ENCODE data around the gene COQ3.

COQ3 gene

GRCh38 chr6:99359800-99360199 lies 34.2 kb downstream of the COQ3 start:
- no CpG with 5 or more reads among the region's 1 CpG for WGBS

DNA sequence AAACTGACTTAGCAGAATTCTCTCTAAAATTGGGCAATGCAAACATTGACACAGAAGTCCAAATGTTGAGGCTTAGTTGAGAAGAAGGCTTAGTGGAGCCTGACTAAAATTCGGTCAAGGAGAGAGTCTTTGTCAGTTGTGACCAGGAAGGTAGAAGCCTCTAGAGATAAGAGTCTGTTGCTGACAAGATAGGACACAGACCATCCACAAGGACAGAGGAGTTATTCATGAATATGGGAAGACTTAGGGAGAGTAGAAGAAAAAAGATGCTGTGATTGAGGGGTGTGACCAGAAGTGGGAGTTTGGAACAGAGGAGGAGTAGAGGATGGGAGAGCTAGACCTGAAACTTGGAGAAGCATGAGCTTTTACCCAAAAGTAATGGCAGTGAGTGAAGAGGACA lies 37.4 kb downstream of the COQ3 start:
- no peaks in the 10 kb centered on the region for H3K79me1 ChIP-seq (replicated peaks; ENCODE audit: low read length, poor library complexity, severe bottlenecking)
- no peaks in the 10 kb centered on the region for H3K9me3 ChIP-seq (ENCODE audit: control insufficient read depth, low read length)
- no peak overlapping the region for H3K23ac ChIP-seq (ENCODE audit: low read length in 2 of 2)
- H2BK15ac ChIP-seq (ENCODE audit: low read depth, poor library complexity, severe bottlenecking): no peak overlapping the region
- no peak overlapping the region for H2AK5ac ChIP-seq (ENCODE audit: low read length, severe bottlenecking)
- H3K4me3 ChIP-seq (ENCODE audit: insufficient read depth in 1 of 2, low read depth in 1 of 2, low read length in 2 of 2): no peak overlapping the region
- no peak overlapping the region for H2AFZ ChIP-seq (ENCODE audit: low read depth, low read length)
- WGBS: 79% methylated on average over 1 of the region's 1 CpG
- H3K14ac ChIP-seq (ENCODE audit: low read length in 2 of 2): no peak overlapping the region
- H4K8ac ChIP-seq (ENCODE audit: low read length): no peak overlapping the region
- no peak overlapping the region for H2BK5ac ChIP-seq (ENCODE audit: low read depth, low read length, poor library complexity, severe bottlenecking)
- H3K27me3 ChIP-seq (ENCODE audit: control insufficient read depth in 1 of 2, insufficient read depth in 1 of 2, low read length in 2 of 2): peaks cover 36 to 47% of the 10 kb centered on the region in 2 experiments
- no peak overlapping the region for H2BK12ac ChIP-seq (ENCODE audit: low read length in 2 of 2)
- H3K9ac ChIP-seq (ENCODE audit: low read length): no peak overlapping the region
- H3K4ac ChIP-seq (ENCODE audit: low read depth in 1 of 2, low read length in 2 of 2): no peak overlapping the region
- H3K36me3 ChIP-seq (ENCODE audit: control insufficient read depth in 1 of 2, insufficient read depth in 2 of 2, low read depth in 1 of 2, low read length in 2 of 2): no peaks in the 10 kb centered on the region
- no peak overlapping the region for H3K18ac ChIP-seq (ENCODE audit: low read depth in 1 of 2, low read length in 2 of 2)
- H4K91ac ChIP-seq (ENCODE audit: low read length): no peak overlapping the region
- H3K4me1 ChIP-seq (ENCODE audit: control insufficient read depth, insufficient read depth, low read depth, low read length): no peaks in the 10 kb centered on the region
- no peak overlapping the region for H2BK120ac ChIP-seq (ENCODE audit: low read depth, low read length)
- DNase-seq: no peak
- H3K4me2 ChIP-seq (ENCODE audit: low read length, poor library complexity, severe bottlenecking): no peak overlapping the region
- H3K27ac ChIP-seq (ENCODE audit: low read length, poor library complexity, severe bottlenecking): no peak overlapping the region

More at GRCh38 chr6:99359800-99360199, 34.2 kb downstream of the COQ3 start:
- no peak overlapping the region for H3K4ac ChIP-seq (ENCODE audit: low read depth in 1 of 2, low read length in 2 of 2)
- H3K9ac ChIP-seq (ENCODE audit: low read length): no peak overlapping the region
- H3K14ac ChIP-seq (ENCODE audit: low read length in 2 of 2): no peak overlapping the region
- no peak overlapping the region for H2AFZ ChIP-seq (ENCODE audit: low read depth, low read length)
- no peak overlapping the region for H3K27ac ChIP-seq (ENCODE audit: low read length, poor library complexity, severe bottlenecking)
- no peaks in the 10 kb centered on the region for H3K9me3 ChIP-seq (ENCODE audit: control insufficient read depth, low read length)
- no peaks in the 10 kb centered on the region for H3K4me1 ChIP-seq (ENCODE audit: control insufficient read depth, insufficient read depth, low read depth, low read length)
- H3K79me1 ChIP-seq (replicated peaks; ENCODE audit: low read length, poor library complexity, severe bottlenecking): no peaks in the 10 kb centered on the region
- no peak overlapping the region for H3K4me3 ChIP-seq (ENCODE audit: insufficient read depth in 1 of 2, low read depth in 1 of 2, low read length in 2 of 2)
- no peak overlapping the region for H2BK15ac ChIP-seq (ENCODE audit: low read depth, poor library complexity, severe bottlenecking)
- H3K4me2 ChIP-seq (ENCODE audit: low read length, poor library complexity, severe bottlenecking): no peak overlapping the region
- no peak overlapping the region for H2BK120ac ChIP-seq (ENCODE audit: low read depth, low read length)
- no peak overlapping the region for H4K91ac ChIP-seq (ENCODE audit: low read length)
- no peak for DNase-seq
- no peak overlapping the region for H2BK5ac ChIP-seq (ENCODE audit: low read depth, low read length, poor library complexity, severe bottlenecking)
- H3K36me3 ChIP-seq (ENCODE audit: control insufficient read depth in 1 of 2, insufficient read depth in 2 of 2, low read depth in 1 of 2, low read length in 2 of 2): no peaks in the 10 kb centered on the region
- no peak overlapping the region for H2AK5ac ChIP-seq (ENCODE audit: low read length, severe bottlenecking)
- no peak overlapping the region for H4K8ac ChIP-seq (ENCODE audit: low read length)
- H3K23ac ChIP-seq (ENCODE audit: low read length in 2 of 2): no peak overlapping the region
- no peak overlapping the region for H3K18ac ChIP-seq (ENCODE audit: low read depth in 1 of 2, low read length in 2 of 2)
- peaks cover 30 to 31% of the 10 kb centered on the region in 2 experiments for H3K27me3 ChIP-seq (ENCODE audit: control insufficient read depth in 1 of 2, insufficient read depth in 1 of 2, low read length in 2 of 2)
- no peak overlapping the region for H2BK12ac ChIP-seq (ENCODE audit: low read length in 2 of 2)

DNA sequence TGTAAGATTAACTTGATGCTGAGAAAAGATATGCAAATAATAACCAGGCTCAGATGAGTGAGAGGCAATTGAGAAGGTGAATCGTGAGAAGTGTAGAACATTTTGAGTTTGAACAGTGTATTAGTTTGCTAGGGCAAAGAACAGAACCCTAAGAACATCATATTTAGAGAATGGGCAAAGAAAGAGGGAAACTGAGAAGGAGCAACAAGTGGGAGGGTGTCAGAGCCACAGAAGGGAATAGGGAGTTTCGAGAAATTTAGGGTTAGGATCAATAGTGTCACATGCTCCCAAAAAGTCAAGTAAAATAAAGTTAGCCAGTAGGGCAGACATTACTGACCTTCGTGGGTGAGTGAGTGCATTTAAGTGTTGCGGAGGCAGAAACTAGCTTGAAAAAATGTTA lies 39.0 kb downstream of the COQ3 start:
- no peak overlapping the region for H3K9ac ChIP-seq (ENCODE audit: low read length)
- no peak overlapping the region for H2BK5ac ChIP-seq (ENCODE audit: low read depth, low read length, poor library complexity, severe bottlenecking)
- no peak overlapping the region for H3K14ac ChIP-seq (ENCODE audit: low read length in 2 of 2)
- no peak overlapping the region for H3K4me2 ChIP-seq (ENCODE audit: low read length, poor library complexity, severe bottlenecking)
- peaks cover 35 to 47% of the 10 kb centered on the region in 2 experiments for H3K27me3 ChIP-seq (ENCODE audit: control insufficient read depth in 1 of 2, insufficient read depth in 1 of 2, low read length in 2 of 2)
- H3K23ac ChIP-seq (ENCODE audit: low read length in 2 of 2): no peak overlapping the region
- 70% methylated on average over 4 of the region's 4 CpGs for WGBS
- H3K4me1 ChIP-seq (ENCODE audit: control insufficient read depth, insufficient read depth, low read depth, low read length): peaks cover 4% of the 10 kb centered on the region
- no peaks in the 10 kb centered on the region for H3K36me3 ChIP-seq (ENCODE audit: control insufficient read depth in 1 of 2, insufficient read depth in 2 of 2, low read depth in 1 of 2, low read length in 2 of 2)
- H4K91ac ChIP-seq (ENCODE audit: low read length): no peak overlapping the region
- H3K18ac ChIP-seq (ENCODE audit: low read depth in 1 of 2, low read length in 2 of 2): no peak overlapping the region
- H2AFZ ChIP-seq (ENCODE audit: low read depth, low read length): no peak overlapping the region
- H4K8ac ChIP-seq (ENCODE audit: low read length): no peak overlapping the region
- H2BK12ac ChIP-seq (ENCODE audit: low read length in 2 of 2): no peak overlapping the region
- no peaks in the 10 kb centered on the region for H3K79me1 ChIP-seq (replicated peaks; ENCODE audit: low read length, poor library complexity, severe bottlenecking)
- no peaks in the 10 kb centered on the region for H3K9me3 ChIP-seq (ENCODE audit: control insufficient read depth, low read length)
- no peak overlapping the region for H2AK5ac ChIP-seq (ENCODE audit: low read length, severe bottlenecking)
- DNase-seq: no peak
- no peak overlapping the region for H3K4ac ChIP-seq (ENCODE audit: low read depth in 1 of 2, low read length in 2 of 2)
- H2BK15ac ChIP-seq (ENCODE audit: low read depth, poor library complexity, severe bottlenecking): no peak overlapping the region
- H3K27ac ChIP-seq (ENCODE audit: low read length, poor library complexity, severe bottlenecking): no peak overlapping the region
- no peak overlapping the region for H3K4me3 ChIP-seq (ENCODE audit: insufficient read depth in 1 of 2, low read depth in 1 of 2, low read length in 2 of 2)
- H2BK120ac ChIP-seq (ENCODE audit: low read depth, low read length): no peak overlapping the region

DNA sequence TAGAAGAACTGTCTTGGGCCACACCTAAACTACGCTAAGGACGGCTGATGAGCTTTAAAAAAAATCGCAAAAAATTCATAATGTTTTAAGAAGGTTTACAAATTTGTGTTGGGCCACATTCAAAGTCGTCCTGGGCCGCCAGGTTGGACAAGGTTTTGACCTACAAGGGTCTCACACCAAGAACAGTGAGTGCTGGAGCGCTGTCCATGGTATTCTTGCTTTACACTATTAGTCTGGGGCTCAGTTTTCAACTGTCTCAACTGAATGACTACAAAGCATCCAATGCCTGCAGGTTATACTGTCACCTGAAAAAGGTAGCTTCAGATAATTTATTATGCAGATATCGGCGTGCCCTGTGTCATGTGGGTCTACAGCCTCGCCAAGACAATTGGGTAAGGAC lies 40.9 kb downstream of the COQ3 start:
- Histone ChIP-seq H3K9me3 (ENCODE audit: control insufficient read depth, low read length) (no peaks in the 10 kb centered on the region), H4K8ac (ENCODE audit: low read length) (no peak overlapping the region), H3K36me3 (ENCODE audit: control insufficient read depth in 1 of 2, insufficient read depth in 2 of 2, low read depth in 1 of 2, low read length in 2 of 2) (no peaks in the 10 kb centered on the region), H3K23ac (ENCODE audit: low read length in 2 of 2) (no peak overlapping the region), H3K79me1 (replicated peaks; ENCODE audit: low read length, poor library complexity, severe bottlenecking) (peaks cover 2% of the 10 kb centered on the region), H2BK120ac (ENCODE audit: low read depth, low read length) (no peak overlapping the region), H3K4ac (ENCODE audit: low read depth in 1 of 2, low read length in 2 of 2) (no peak overlapping the region), H3K14ac (ENCODE audit: low read length in 2 of 2) (no peak overlapping the region), H2BK12ac (ENCODE audit: low read length in 2 of 2) (no peak overlapping the region), H2AK5ac (ENCODE audit: low read length, severe bottlenecking) (no peak overlapping the region), H2BK15ac (ENCODE audit: low read depth, poor library complexity, severe bottlenecking) (no peak overlapping the region), H3K4me3 (ENCODE audit: insufficient read depth in 1 of 2, low read depth in 1 of 2, low read length in 2 of 2) (no peak overlapping the region), H3K9ac (ENCODE audit: low read length) (no peak overlapping the region), H3K27me3 (ENCODE audit: control insufficient read depth in 1 of 2, insufficient read depth in 1 of 2, low read length in 2 of 2) (peaks cover 35 to 60% of the 10 kb centered on the region in 2 experiments), H2BK5ac (ENCODE audit: low read depth, low read length, poor library complexity, severe bottlenecking) (no peak overlapping the region), H2AFZ (ENCODE audit: low read depth, low read length) (no peak overlapping the region), H3K4me2 (ENCODE audit: low read length, poor library complexity, severe bottlenecking) (no peak overlapping the region), H4K91ac (ENCODE audit: low read length) (no peak overlapping the region), H3K4me1 (ENCODE audit: control insufficient read depth, insufficient read depth, low read depth, low read length) (peaks cover 7% of the 10 kb centered on the region), H3K27ac (ENCODE audit: low read length, poor library complexity, severe bottlenecking) (no peak overlapping the region), H3K18ac (ENCODE audit: low read depth in 1 of 2, low read length in 2 of 2) (no peak overlapping the region)
- WGBS: 78% methylated on average over 9 of the region's 9 CpGs
- DNase-seq: no peak

Data from mesenchymal stem cell (in vitro differentiated cells and primary cell).